ENCODE data around the gene OR7G2. TPM values are rescaled to one million over a fixed set of nuclear protein-coding genes. Genes with fewer than 3 reads are reported as not detected.
A peak's percentile ranks its signal among the peaks of the same experiment; 100 is the strongest.
"Not testable (repeated sequence)": the region's sequence is repeated elsewhere in the genome, so short reads cannot be mapped to it uniquely, and the experiment has no call there.

Gene OR7G2
- total and polyA plus RNA-seq, 8 donors = not detected

DNA sequence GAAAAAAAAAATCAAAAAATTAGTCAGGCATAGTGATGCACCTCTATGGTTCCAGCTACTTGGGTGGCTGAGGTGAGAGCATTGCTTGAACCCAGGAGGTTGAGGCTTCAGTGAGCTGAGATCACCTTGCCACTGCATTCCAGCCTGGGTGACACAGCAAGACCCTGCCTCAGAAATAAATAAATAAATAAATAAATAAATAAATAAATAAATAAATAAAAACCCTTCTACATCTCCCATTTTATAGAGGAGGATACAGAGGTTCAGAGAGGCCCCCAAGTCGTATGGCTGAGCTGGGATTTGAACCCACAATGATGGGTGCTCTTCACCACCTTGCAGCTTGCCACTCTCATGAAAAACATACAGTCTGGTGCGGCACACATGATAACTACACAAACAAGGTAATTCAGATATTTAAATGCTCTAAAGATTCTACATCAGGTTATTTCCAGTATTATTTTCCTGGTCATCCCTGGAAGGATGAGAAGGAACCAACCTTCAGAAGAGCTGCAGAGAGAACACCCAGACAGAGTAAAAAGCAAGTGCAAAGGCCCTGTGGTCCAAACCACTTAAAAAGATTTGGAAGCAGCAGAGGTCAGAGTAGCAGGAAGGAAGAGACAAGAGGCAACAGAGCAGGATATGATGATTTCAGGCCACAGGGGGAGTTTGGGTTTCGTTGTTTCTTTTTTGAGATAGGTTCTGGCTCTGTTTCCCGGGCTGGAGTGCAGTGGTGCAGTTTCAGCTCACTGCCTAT is 49.6 kb downstream of the OR7G2 start:
- no peak for DNase-seq
- no peaks in the 10 kb centered on the region for H3K36me3 ChIP-seq
- H3K4me1 ChIP-seq = no peaks in the 10 kb centered on the region
- peaks cover 0 to 35% (median 5%) of the 10 kb centered on the region in 3 donors for H3K27me3 ChIP-seq
- WGBS, 5 donors = 64 to 85% (median 77%) methylated on average over 4 of the region's 4 CpGs
- intact Hi-C loops (cut with DNase I; ENCODE audit: low total_unique reads) = no loop called here
- H3K9me3 ChIP-seq = no peaks in the 10 kb centered on the region
- H3K27ac ChIP-seq = no peak overlapping the region
- TF ChIP-seq POLR2AphosphoS5 (IDR thresholded peaks at IDR 0.05) = no peak
- H3K4me3 ChIP-seq = no peak overlapping the region

DNA sequence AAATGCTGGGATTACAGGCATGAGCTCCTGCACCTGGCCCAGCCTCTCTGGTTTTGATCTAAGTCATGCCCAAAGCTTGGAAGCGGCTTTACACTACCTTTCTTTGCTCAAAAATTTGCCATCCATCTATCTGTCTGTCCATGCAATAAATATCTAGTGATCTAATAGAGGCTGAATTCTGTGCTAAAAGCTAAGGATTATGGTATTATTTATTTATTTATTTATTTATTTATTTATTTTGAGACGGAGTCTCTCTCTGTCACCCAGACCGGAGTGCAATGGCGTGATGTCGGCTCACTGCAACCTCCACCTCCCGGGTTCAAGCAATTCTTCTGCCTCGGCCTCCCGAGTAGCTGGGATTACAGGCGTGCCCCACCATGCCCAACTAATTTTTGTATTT is 51.1 kb downstream of the OR7G2 start:
- 92 to 98% (median 93%) methylated on average over 9 of the region's 9 CpGs for WGBS, 5 donors

DNA sequence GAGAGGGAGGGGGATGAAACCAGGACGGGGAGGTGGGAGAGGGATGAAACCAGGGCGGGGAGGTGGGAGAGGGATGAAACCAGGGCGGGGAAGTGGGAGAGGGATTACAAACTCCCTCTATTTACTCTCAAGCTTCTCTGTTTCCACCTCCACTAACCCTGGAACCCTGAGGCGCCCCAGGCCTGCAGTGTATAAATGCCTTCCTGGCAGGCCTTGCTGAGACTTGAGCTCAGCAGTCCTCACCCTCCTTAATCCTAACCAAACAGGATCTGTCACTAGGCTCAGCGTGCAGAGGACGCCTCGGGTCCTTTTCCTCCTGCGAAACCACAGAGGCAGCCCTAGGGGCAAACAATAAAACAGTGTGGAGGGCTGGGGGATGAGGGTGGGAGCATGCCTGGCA is 52.5 kb downstream of the OR7G2 start:
- Histone ChIP-seq H3K27me3 (peaks cover 0 to 35% (median 5%) of the 10 kb centered on the region in 3 donors), H3K36me3 (no peaks in the 10 kb centered on the region), H3K4me1 (no peaks in the 10 kb centered on the region), H3K27ac (no peak overlapping the region), H3K9me3 (no peaks in the 10 kb centered on the region), H3K4me3 (no peak overlapping the region)
- TF ChIP-seq, protein P1, sequence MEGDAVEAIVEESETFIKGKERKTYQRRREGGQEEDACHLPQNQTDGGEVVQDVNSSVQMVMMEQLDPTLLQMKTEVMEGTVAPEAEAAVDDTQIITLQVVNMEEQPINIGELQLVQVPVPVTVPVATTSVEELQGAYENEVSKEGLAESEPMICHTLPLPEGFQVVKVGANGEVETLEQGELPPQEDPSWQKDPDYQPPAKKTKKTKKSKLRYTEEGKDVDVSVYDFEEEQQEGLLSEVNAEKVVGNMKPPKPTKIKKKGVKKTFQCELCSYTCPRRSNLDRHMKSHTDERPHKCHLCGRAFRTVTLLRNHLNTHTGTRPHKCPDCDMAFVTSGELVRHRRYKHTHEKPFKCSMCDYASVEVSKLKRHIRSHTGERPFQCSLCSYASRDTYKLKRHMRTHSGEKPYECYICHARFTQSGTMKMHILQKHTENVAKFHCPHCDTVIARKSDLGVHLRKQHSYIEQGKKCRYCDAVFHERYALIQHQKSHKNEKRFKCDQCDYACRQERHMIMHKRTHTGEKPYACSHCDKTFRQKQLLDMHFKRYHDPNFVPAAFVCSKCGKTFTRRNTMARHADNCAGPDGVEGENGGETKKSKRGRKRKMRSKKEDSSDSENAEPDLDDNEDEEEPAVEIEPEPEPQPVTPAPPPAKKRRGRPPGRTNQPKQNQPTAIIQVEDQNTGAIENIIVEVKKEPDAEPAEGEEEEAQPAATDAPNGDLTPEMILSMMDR (IDR thresholded peaks at IDR 0.05) = no peak
- TF ChIP-seq EP300 (IDR thresholded peaks at IDR 0.05) (no peak), POLR2A (IDR thresholded peaks at IDR 0.05) (no peak), POLR2AphosphoS5 (IDR thresholded peaks at IDR 0.05) (no peak)
- WGBS, 5 donors = 20 to 28% (median 26%) methylated on average over 8 of the region's 8 CpGs
- intact Hi-C loops (cut with DNase I; ENCODE audit: low total_unique reads) = no loop called here
- peak in 1 of 2 donors; percentile 46 for DNase-seq

More for the DNA sequence above, 51.1 kb downstream of the OR7G2 start:
- H3K27ac ChIP-seq; H3K36me3 ChIP-seq; H3K4me3 ChIP-seq; intact Hi-C loops (cut with DNase I; ENCODE audit: low total_unique reads); H3K9me3 ChIP-seq; DNase-seq; H3K4me1 ChIP-seq: not testable (repeated sequence)
- H3K27me3 ChIP-seq = peaks cover 0 to 35% (median 5%) of the 10 kb centered on the region in 3 donors

DNA sequence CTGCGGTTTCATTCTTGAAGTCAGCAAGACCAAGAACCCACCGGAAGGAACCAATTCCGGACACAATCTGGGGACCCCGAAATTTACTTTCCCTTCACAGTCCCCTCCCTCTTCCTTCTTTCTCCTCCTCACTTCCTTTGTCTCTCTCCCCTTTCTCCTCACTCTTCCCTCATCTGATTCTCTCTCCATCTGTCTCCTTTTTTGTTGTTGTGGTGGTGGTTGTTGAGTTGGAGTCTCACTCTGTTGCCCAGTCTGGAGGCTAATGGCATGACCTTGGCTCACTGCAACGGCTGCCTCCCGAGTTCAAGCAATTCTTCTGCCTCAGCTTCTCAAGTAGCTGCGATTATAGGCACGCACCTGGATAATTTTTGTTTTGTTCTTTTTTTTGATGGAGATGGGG is 53.1 kb downstream of the OR7G2 start:
- H3K36me3 ChIP-seq = no peaks in the 10 kb centered on the region
- H3K4me1 ChIP-seq = no peaks in the 10 kb centered on the region
- H3K27me3 ChIP-seq = peaks cover 0 to 35% (median 5%) of the 10 kb centered on the region in 3 donors
- TF ChIP-seq POLR2A (IDR thresholded peaks at IDR 0.05) (no peak), EP300 (IDR thresholded peaks at IDR 0.05) (no peak), POLR2AphosphoS5 (IDR thresholded peaks at IDR 0.05) (no peak)
- TF ChIP-seq, protein P1 (IDR thresholded peaks at IDR 0.05) = no peak
- H3K9me3 ChIP-seq = no peaks in the 10 kb centered on the region
- no peak overlapping the region for H3K27ac ChIP-seq
- intact Hi-C loops (cut with DNase I; ENCODE audit: low total_unique reads) = no loop called here
- DNase-seq = no peak
- H3K4me3 ChIP-seq = no peak overlapping the region
- 80 to 86% (median 84%) methylated on average over 8 of the region's 8 CpGs for WGBS, 5 donors

DNA sequence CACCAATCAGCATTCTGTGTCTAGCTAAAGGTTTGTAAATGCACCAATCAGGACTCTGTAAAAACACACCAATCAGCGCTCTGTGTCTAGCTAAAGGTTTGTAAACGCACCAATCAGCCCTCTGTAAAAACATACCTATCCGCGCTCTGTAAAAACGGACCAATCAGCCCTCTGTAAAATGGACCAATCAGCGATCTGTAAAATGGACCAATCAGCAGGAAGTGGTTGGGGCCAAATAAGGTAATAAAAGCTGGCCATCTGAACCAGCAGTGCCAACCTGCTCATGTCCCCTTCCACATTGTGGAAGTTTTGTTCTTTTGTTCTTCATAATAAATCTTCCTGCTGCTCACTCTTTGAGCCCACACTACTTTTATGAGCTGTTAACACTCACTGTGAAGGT is 53.6 kb downstream of the OR7G2 start:
- H3K27me3 ChIP-seq = peaks cover 0 to 35% (median 5%) of the 10 kb centered on the region in 3 donors
- H3K9me3 ChIP-seq; H3K36me3 ChIP-seq; DNase-seq; H3K4me3 ChIP-seq; H3K4me1 ChIP-seq; intact Hi-C loops (cut with DNase I; ENCODE audit: low total_unique reads); H3K27ac ChIP-seq: not testable (repeated sequence)
- WGBS, 5 donors = 92 to 96% (median 93%) methylated on average over 6 of the region's 6 CpGs

DNA sequence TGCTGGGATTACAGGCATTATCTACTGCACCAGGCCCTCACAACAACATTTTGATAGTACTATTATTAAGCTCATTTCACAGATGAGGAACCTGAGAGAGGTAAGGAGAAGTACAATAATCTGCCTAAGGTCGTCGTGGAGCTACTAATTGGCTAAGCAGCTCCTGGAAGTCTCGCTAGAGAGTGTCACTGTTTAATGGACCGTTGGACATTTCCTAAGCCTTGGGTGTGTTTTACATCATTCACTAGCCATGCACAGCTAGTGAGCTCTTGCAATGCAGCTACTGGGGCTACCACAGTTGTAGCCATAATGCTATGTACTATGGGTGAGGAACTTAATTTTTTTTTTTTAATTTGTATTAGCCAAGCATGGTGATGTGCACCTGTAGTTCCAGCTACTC is 54.4 kb downstream of the OR7G2 start:
- WGBS, 5 donors = 78 to 91% (median 84%) methylated on average over 4 of the region's 4 CpGs
- TF ChIP-seq POLR2AphosphoS5 (IDR thresholded peaks at IDR 0.05) = no peak
- no peak for TF ChIP-seq POLR2A (IDR thresholded peaks at IDR 0.05)
- TF ChIP-seq, protein P1 (IDR thresholded peaks at IDR 0.05) = no peak
- no peak for TF ChIP-seq EP300 (IDR thresholded peaks at IDR 0.05)
- intact Hi-C loops (cut with DNase I; ENCODE audit: low total_unique reads) = no loop called here

More for the DNA sequence above, 54.4 kb downstream of the OR7G2 start:
- Histone ChIP-seq H3K9me3 (no peaks in the 10 kb centered on the region), H3K4me1 (no peaks in the 10 kb centered on the region), H3K27me3 (peaks cover 0 to 35% (median 5%) of the 10 kb centered on the region in 3 donors), H3K36me3 (no peaks in the 10 kb centered on the region), H3K27ac (no peak overlapping the region), H3K4me3 (no peak overlapping the region)
- DNase-seq = no peak
